HepG2 (cell line): Measurements from ENCODE around the gene NSMCE1. TPM values are rescaled to one million over a fixed set of nuclear protein-coding genes. Genes with fewer than 3 reads are reported as not detected.

ENCODE experiments used
- ARNTL ChIP-seq: sonication (generic); formaldehyde crosslinking; IDR thresholded peaks from 2 replicates; pipeline ENCODE4 v1.4.0; 2020; ENCODE audit warnings: mild to moderate bottlenecking, missing genetic modification reagents
- ELF1 ChIP-seq: sonication (generic); formaldehyde crosslinking; IDR thresholded peaks from 2 replicates; pipeline ENCODE4 v1.4.0; 2020; ENCODE audit warnings: missing genetic modification reagents
- ELF4 ChIP-seq: sonication (generic); formaldehyde crosslinking; IDR thresholded peaks from 2 replicates; pipeline ENCODE4 v1.5.0; 2020; ENCODE audit warnings: missing genetic modification reagents, mild to moderate bottlenecking, moderate library complexity, borderline replicate concordance
- NFE2L2 ChIP-seq: fragments of 150-350 bp; IDR thresholded peaks from 2 replicates; pipeline ENCODE4 v1.6.1; 2014; ENCODE audit warnings: low read length
- NFKBIZ ChIP-seq: IDR thresholded peaks from 2 replicates; pipeline ENCODE4 v1.6.1; 2018; ENCODE audit warnings: missing genetic modification reagents, missing compliant biosample characterization
- NONO ChIP-seq, 2 experiments: fragments of 450-650 bp in 1 of 2; sonication (generic) in 1 of 2; formaldehyde crosslinking in 1 of 2; IDR thresholded peaks in 1 of 2; conservative IDR thresholded peaks in 1 of 2; 2 replicates each; pipeline versions ENCODE4 v1.6.1 to v1.8.0; 2017 to 2022; ENCODE audit warnings: mild to moderate bottlenecking in 1 of 2, missing genetic modification reagents in 1 of 2, moderate library complexity in 1 of 2
- PAWR ChIP-seq: sonication (generic); formaldehyde crosslinking; IDR thresholded peaks from 2 replicates; pipeline ENCODE4 v1.4.0; 2020; ENCODE audit warnings: missing genetic modification reagents, mild to moderate bottlenecking, borderline replicate concordance
- PHB2 ChIP-seq: fragments of 450-650 bp; IDR thresholded peaks from 2 replicates; pipeline ENCODE4 v1.6.1; 2018; ENCODE audit not compliant: partially characterized antibody
- RARA ChIP-seq: IDR thresholded peaks from 2 replicates; pipeline ENCODE4 v1.6.1; 2016; ENCODE audit warnings: missing genetic modification reagents, missing compliant biosample characterization
- SMARCE1 ChIP-seq: fragments of 450-650 bp; IDR thresholded peaks from 2 replicates; pipeline ENCODE4 v1.6.1; 2017; ENCODE audit warnings: borderline replicate concordance
- TMF1 ChIP-seq: sonication (generic); formaldehyde crosslinking; IDR thresholded peaks from 2 replicates; pipeline ENCODE4 v1.8.1; 2022; ENCODE audit warnings: low read depth, missing genetic modification reagents
- ZKSCAN8 ChIP-seq: IDR thresholded peaks from 2 replicates; pipeline ENCODE4 v1.6.1; 2016; ENCODE audit warnings: borderline replicate concordance, missing genetic modification reagents, missing compliant biosample characterization
- ZNF256 ChIP-seq: sonication (generic); formaldehyde crosslinking; conservative IDR thresholded peaks from 2 replicates; pipeline ENCODE4 v1.4.0; 2020; ENCODE audit warnings: missing genetic modification reagents
- ZNF44 ChIP-seq: sonication (generic); formaldehyde crosslinking; IDR thresholded peaks from 2 replicates; pipeline ENCODE4 v1.5.1; 2020; ENCODE audit warnings: mild to moderate bottlenecking, missing genetic modification reagents
- polyA plus RNA-seq, 8 experiments: library from polyadenylated mRNA; depleted of rRNA in 3 of 8; stranded (reverse) in 7 of 8; unstranded in 1 of 8; fragments of >200 nt; fragmentation: Illumina TruSeq in 4 of 8; extraction: Trizol in 4 of 8; gene quantifications; 2 replicates each; pipeline versions ENCODE4 v1.2.1 to v1.2.3, GENCODE V29; 2011 to 2016; ENCODE audit warnings: low read depth in 4 of 8, missing spikeins in 1 of 8, mixed read lengths in 1 of 8; ENCODE audit not compliant: insufficient read depth in 1 of 8
- total RNA-seq, 5 experiments: library from RNA; depleted of rRNA; stranded (reverse); fragments of >200 nt; fragmentation: Illumina TruSeq; extraction: Trizol; gene quantifications; 2 replicates each; pipeline ENCODE4 v1.2.3, GENCODE V29; 2016; ENCODE audit warnings: low read depth in 1 of 5
- TF ChIP-seq, protein P1 (sequence below), 2 experiments: fragments of 450-650 bp in 1 of 2; sonication (generic) in 1 of 2; formaldehyde crosslinking in 1 of 2; IDR thresholded peaks; 2 replicates each; pipeline versions ENCODE4 v1.6.1 to v1.8.0; 2016 to 2022; ENCODE audit warnings: antibody characterized with exemption in 1 of 2, mild to moderate bottlenecking in 1 of 2, missing genetic modification reagents in 1 of 2
- TF ChIP-seq, protein P2 (sequence below): sonication (generic); formaldehyde crosslinking; IDR thresholded peaks from 2 replicates; pipeline ENCODE4 v1.5.1; 2020; ENCODE audit warnings: missing genetic modification reagents, mild to moderate bottlenecking, borderline replicate concordance
- TF ChIP-seq, protein P3 (sequence below): sonication (generic); formaldehyde crosslinking; IDR thresholded peaks from 2 replicates; pipeline ENCODE4 v1.5.1; 2020; ENCODE audit warnings: missing genetic modification reagents, mild to moderate bottlenecking, borderline replicate concordance

Gene NSMCE1
- total and polyA plus RNA-seq, 2 of the 13 experiments (the other 11 are each of a cell fraction or from before 2014, with no cell fraction given): 42.7 to 52.9 TPM

DNA sequence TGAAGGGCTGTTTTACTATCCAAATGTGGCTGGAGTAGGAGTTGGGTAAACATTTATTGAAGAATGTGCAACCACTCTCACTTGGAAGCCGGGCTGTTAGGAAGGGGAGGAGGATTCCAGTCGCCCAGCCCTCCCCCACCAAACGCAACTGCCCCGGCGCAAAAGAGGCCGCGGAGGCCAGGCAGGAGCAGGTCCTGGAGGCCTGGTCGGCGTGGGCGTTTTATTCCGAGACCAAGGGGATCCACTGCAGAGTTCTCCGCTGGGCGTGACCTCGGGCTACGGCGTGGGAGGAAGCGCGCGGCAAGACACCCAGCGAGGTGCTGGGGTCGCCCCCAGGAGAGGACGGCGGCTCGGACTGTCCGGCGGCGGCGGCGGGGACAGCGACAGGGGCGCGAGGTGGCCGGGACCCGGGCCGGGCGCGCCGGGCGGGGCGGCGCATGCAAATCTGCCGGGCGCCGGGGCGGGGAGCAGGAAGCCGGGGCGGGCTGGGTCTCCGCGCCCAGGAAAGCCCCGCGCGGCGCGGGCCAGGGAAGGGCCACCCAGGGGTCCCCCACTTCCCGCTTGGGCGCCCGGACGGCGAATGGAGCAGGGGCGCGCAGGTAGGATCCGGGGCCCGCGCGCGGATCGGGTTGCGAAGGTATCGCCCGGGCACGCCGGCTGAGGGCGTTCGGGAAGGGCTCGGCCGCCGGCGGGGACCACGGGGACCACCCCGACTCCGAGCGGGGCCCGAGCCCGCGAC is 45.0 kb upstream of the NSMCE1 start, which contains the start of gene IL4R (continued):
- TF ChIP-seq, protein P1, sequence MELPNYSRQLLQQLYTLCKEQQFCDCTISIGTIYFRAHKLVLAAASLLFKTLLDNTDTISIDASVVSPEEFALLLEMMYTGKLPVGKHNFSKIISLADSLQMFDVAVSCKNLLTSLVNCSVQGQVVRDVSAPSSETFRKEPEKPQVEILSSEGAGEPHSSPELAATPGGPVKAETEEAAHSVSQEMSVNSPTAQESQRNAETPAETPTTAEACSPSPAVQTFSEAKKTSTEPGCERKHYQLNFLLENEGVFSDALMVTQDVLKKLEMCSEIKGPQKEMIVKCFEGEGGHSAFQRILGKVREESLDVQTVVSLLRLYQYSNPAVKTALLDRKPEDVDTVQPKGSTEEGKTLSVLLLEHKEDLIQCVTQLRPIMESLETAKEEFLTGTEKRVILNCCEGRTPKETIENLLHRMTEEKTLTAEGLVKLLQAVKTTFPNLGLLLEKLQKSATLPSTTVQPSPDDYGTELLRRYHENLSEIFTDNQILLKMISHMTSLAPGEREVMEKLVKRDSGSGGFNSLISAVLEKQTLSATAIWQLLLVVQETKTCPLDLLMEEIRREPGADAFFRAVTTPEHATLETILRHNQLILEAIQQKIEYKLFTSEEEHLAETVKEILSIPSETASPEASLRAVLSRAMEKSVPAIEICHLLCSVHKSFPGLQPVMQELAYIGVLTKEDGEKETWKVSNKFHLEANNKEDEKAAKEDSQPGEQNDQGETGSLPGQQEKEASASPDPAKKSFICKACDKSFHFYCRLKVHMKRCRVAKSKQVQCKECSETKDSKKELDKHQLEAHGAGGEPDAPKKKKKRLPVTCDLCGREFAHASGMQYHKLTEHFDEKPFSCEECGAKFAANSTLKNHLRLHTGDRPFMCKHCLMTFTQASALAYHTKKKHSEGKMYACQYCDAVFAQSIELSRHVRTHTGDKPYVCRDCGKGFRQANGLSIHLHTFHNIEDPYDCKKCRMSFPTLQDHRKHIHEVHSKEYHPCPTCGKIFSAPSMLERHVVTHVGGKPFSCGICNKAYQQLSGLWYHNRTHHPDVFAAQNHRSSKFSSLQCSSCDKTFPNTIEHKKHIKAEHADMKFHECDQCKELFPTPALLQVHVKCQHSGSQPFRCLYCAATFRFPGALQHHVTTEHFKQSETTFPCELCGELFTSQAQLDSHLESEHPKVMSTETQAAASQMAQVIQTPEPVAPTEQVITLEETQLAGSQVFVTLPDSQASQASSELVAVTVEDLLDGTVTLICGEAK (IDR thresholded peaks at IDR 0.05): no peak
- TF ChIP-seq, protein P1 (CRISPR knock-in tag; IDR thresholded peaks at IDR 0.05): no peak
- TF ChIP-seq, protein P2, sequence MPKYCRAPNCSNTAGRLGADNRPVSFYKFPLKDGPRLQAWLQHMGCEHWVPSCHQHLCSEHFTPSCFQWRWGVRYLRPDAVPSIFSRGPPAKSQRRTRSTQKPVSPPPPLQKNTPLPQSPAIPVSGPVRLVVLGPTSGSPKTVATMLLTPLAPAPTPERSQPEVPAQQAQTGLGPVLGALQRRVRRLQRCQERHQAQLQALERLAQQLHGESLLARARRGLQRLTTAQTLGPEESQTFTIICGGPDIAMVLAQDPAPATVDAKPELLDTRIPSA (CRISPR knock-in tag): peak; percentile 64; the same call in 1 of the 2 replicates
- TF ChIP-seq NONO (IDR thresholded peaks at IDR 0.05): no peak
- TF ChIP-seq NONO (CRISPR knock-in tag; conservative IDR thresholded peaks at IDR 0.05): no peak; the same call in none of the 2 replicates
- 0 out of 2 replicates have a peak, but pooled peaks have one; percentile 76 for TF ChIP-seq TMF1
- TF ChIP-seq RARA (CRISPR knock-in tag): peak; percentile 45; the same call in 1 of the 2 replicates
- TF ChIP-seq SMARCE1: no peak
- no peak for TF ChIP-seq ZNF44
- TF ChIP-seq, protein P3, sequence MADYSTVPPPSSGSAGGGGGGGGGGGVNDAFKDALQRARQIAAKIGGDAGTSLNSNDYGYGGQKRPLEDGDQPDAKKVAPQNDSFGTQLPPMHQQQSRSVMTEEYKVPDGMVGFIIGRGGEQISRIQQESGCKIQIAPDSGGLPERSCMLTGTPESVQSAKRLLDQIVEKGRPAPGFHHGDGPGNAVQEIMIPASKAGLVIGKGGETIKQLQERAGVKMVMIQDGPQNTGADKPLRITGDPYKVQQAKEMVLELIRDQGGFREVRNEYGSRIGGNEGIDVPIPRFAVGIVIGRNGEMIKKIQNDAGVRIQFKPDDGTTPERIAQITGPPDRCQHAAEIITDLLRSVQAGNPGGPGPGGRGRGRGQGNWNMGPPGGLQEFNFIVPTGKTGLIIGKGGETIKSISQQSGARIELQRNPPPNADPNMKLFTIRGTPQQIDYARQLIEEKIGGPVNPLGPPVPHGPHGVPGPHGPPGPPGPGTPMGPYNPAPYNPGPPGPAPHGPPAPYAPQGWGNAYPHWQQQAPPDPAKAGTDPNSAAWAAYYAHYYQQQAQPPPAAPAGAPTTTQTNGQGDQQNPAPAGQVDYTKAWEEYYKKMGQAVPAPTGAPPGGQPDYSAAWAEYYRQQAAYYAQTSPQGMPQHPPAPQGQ (CRISPR knock-in tag): peak; percentile 66; the same call in 1 of the 2 replicates
- no peak for TF ChIP-seq ELF4
- TF ChIP-seq ELF1 (CRISPR knock-in tag): no peak; the same call in 1 of the 2 replicates
- TF ChIP-seq PHB2: no peak
- TF ChIP-seq ZNF256 (CRISPR knock-in tag): no peak
- no peak for TF ChIP-seq NFE2L2
- peak; percentile 85; the same call in 1 of the 2 replicates for TF ChIP-seq ZKSCAN8 (CRISPR knock-in tag)
- TF ChIP-seq PAWR (CRISPR knock-in tag): no peak
- 0 out of 2 replicates have a peak, but pooled peaks have one; percentile 18 for TF ChIP-seq ARNTL (CRISPR knock-in tag)
- peak; percentile 69; the same call in 1 of the 2 replicates for TF ChIP-seq NFKBIZ
